Measurements from ENCODE around the gene NBEAL2. TPM values are rescaled to one million over a fixed set of nuclear protein-coding genes. Genes with fewer than 3 reads are reported as not detected.

Gene NBEAL2
- polyA plus RNA-seq, 1 donor from 2014 or later = 3.3 TPM

GRCh38 chr3:46950650-46951241 lies 28.7 kb upstream of the NBEAL2 start:
- TF ChIP-seq SMC3 (conservative IDR thresholded peaks at IDR 0.05; ENCODE audit: poor library complexity) (no peak), RAD21 (conservative IDR thresholded peaks at IDR 0.05) (no peak), CTCF (IDR thresholded peaks at IDR 0.05; ENCODE audit: poor library complexity, severe bottlenecking) (no peak), POLR2AphosphoS5 (IDR thresholded peaks at IDR 0.05) (no peak), EP300 (conservative IDR thresholded peaks at IDR 0.05; ENCODE audit: poor library complexity, severe bottlenecking) (no peak), EZH2 (IDR thresholded peaks at IDR 0.05; ENCODE audit: borderline replicate concordance, insufficient read depth, low read length, poor library complexity, severe bottlenecking) (no peak), MXI1 (conservative IDR thresholded peaks at IDR 0.05; ENCODE audit: poor library complexity, severe bottlenecking) (no peak), REST (IDR thresholded peaks at IDR 0.05; ENCODE audit: borderline replicate concordance) (no peak), TAF1 (IDR thresholded peaks at IDR 0.05; ENCODE audit: low read depth) (no peak)
- H3F3A ChIP-seq (ENCODE audit: insufficient read depth, low read length, poor library complexity, severe bottlenecking) = no peaks in the 10 kb centered on the region
- H3K27me3 ChIP-seq (ENCODE audit: insufficient read depth, low read depth, low read length) = no peaks in the 10 kb centered on the region
- no peak overlapping the region for H2AFZ ChIP-seq (ENCODE audit: low read depth, low read length)
- no peak overlapping the region for H3K4me3 ChIP-seq (ENCODE audit: low read length)
- H3K9me2 ChIP-seq (ENCODE audit: insufficient read depth, low read length) = no peaks in the 10 kb centered on the region
- no peaks in the 10 kb centered on the region for H4K20me1 ChIP-seq (ENCODE audit: insufficient read depth)
- peaks cover 33% of the 10 kb centered on the region for H3K79me2 ChIP-seq (replicated peaks; ENCODE audit: insufficient read depth, low read length)
- H3K9me3 ChIP-seq (ENCODE audit: low read length) = peaks cover under 1% of the 10 kb centered on the region
- H3K9ac ChIP-seq (ENCODE audit: low read length) = no peak overlapping the region
- H3K4me2 ChIP-seq (ENCODE audit: low read length) = no peak overlapping the region
- H3K36me3 ChIP-seq (ENCODE audit: insufficient read depth, low read length) = no peaks in the 10 kb centered on the region
- no peak overlapping the region for H3K27ac ChIP-seq (ENCODE audit: low read length)

GRCh38 chr3:46952813-46953212 lies 26.7 kb upstream of the NBEAL2 start:
- Histone ChIP-seq H2AFZ (ENCODE audit: low read depth, low read length) (no peak overlapping the region), H3K36me3 (ENCODE audit: insufficient read depth, low read length) (no peaks in the 10 kb centered on the region), H3K4me3 (ENCODE audit: low read length) (no peak overlapping the region), H3K9me3 (ENCODE audit: low read length) (no peaks in the 10 kb centered on the region), H3K4me2 (ENCODE audit: low read length) (no peak overlapping the region), H3K79me2 (replicated peaks; ENCODE audit: insufficient read depth, low read length) (peaks cover 30% of the 10 kb centered on the region), H3K27ac (ENCODE audit: low read length) (no peak overlapping the region), H3K27me3 (ENCODE audit: insufficient read depth, low read depth, low read length) (no peaks in the 10 kb centered on the region), H3K9me2 (ENCODE audit: insufficient read depth, low read length) (no peaks in the 10 kb centered on the region), H3F3A (ENCODE audit: insufficient read depth, low read length, poor library complexity, severe bottlenecking) (no peaks in the 10 kb centered on the region), H4K20me1 (ENCODE audit: insufficient read depth) (no peaks in the 10 kb centered on the region), H3K9ac (ENCODE audit: low read length) (no peak overlapping the region)
- TF ChIP-seq TAF1 (IDR thresholded peaks at IDR 0.05; ENCODE audit: low read depth) = no peak
- no peak for TF ChIP-seq RAD21 (conservative IDR thresholded peaks at IDR 0.05)
- no peak for TF ChIP-seq MXI1 (conservative IDR thresholded peaks at IDR 0.05; ENCODE audit: poor library complexity, severe bottlenecking)
- TF ChIP-seq SMC3 (conservative IDR thresholded peaks at IDR 0.05; ENCODE audit: poor library complexity) = no peak
- no peak for TF ChIP-seq EZH2 (IDR thresholded peaks at IDR 0.05; ENCODE audit: borderline replicate concordance, insufficient read depth, low read length, poor library complexity, severe bottlenecking)
- TF ChIP-seq CTCF (IDR thresholded peaks at IDR 0.05; ENCODE audit: poor library complexity, severe bottlenecking) = no peak
- no peak for TF ChIP-seq REST (IDR thresholded peaks at IDR 0.05; ENCODE audit: borderline replicate concordance)
- no peak for TF ChIP-seq EP300 (conservative IDR thresholded peaks at IDR 0.05; ENCODE audit: poor library complexity, severe bottlenecking)
- TF ChIP-seq POLR2AphosphoS5 (IDR thresholded peaks at IDR 0.05) = no peak

All from neural cell (in vitro differentiated cells).